ENCODE results near the gene PELI1.

GRCh38 chr2:64177315-64177714 lies 33.1 kb upstream of the PELI1 start:
- no peak for TF ChIP-seq POLR2AphosphoS5 (IDR thresholded peaks at IDR 0.05)
- TF ChIP-seq CTCF (IDR thresholded peaks at IDR 0.05 in 8 of 11, conservative IDR thresholded peaks at IDR 0.05 in 3 of 11) = no peak
- TF ChIP-seq POLR2A (IDR thresholded peaks at IDR 0.05) = no peak

Data from spleen (tissue), 7 donors.